ENCODE measurements around the gene SMYD3.
"Not testable (repeated sequence)": the region's sequence is repeated elsewhere in the genome, so short reads cannot be mapped to it uniquely, and the experiment has no call there.

Gene SMYD3

DNA sequence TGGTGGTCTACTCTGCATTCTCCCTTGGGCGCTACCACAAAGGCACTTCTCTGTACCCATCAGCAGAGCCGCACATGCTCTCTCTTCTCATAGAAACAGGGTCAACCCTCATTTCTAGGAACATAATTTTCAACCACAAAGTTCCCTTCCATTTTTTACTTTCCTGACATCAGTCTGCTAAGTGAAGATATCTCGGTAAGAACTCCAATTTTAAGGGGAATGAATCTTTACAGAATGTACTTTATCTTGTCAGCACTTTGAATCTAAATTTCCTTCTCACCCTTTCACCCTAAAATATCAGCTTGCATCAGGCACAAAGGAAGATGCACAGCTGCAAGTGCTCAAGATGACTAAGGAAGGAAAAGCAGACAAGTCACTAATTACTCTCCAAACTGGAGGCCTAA, 545.9 kb downstream of the SMYD3 start:
- in situ Hi-C loops (cut with HindIII; ENCODE audit: low pct_ligation_motif_present, low pct_unique_long_range_greater_than_20kb, low sequenced_read_pairs), result no loop called here
- no peak for DNase-seq

DNA sequence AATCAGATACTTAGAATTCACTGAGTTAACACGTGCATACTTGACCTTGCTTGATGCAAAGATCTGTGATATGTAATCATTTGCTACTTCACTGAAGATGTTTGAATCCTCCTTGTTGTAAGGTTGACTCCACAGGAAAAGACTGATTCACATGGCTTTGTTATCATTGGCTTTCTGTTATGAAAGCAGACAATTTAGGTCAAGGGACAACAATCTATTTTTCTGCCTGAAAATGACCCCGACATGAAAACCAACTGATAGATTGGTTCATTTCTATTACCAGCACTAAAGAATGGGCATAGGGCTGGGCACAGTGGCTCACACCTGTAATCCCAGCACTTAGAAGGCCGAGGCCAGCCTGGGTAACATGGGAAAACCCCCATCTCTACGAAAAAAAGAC, 546.9 kb downstream of the SMYD3 start:
- DNase-seq, result no peak
- in situ Hi-C loops (cut with HindIII; ENCODE audit: low pct_ligation_motif_present, low pct_unique_long_range_greater_than_20kb, low sequenced_read_pairs), result no loop called here

- DNase-seq, result no peak
- in situ Hi-C loops (cut with HindIII; ENCODE audit: low pct_ligation_motif_present, low pct_unique_long_range_greater_than_20kb, low sequenced_read_pairs), result no loop called here
Measured at GRCh38 chr1:245958016-245958415, 549.1 kb downstream of the SMYD3 start.

DNA sequence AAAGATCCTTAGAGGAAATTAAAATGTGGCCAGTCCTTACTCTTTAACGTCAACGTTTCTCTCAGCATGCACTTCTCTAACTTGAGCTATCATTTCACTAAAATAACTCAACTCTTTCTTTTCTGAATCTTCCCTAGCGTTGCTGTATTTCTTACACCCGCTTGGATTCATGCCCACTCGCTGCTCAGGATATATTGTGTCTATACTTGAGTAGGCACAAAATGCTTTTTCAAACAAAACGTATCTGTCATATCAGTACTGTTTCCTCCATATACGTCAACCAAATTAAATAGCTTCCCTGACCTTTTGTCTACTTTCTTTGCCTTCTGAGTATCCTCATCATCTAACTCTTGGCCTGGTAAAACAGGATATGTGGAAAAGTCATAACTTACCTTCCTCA, 549.7 kb downstream of the SMYD3 start:
- in situ Hi-C loops (cut with HindIII; ENCODE audit: low pct_ligation_motif_present, low pct_unique_long_range_greater_than_20kb, low sequenced_read_pairs), result no loop called here
- no peak for DNase-seq

DNA sequence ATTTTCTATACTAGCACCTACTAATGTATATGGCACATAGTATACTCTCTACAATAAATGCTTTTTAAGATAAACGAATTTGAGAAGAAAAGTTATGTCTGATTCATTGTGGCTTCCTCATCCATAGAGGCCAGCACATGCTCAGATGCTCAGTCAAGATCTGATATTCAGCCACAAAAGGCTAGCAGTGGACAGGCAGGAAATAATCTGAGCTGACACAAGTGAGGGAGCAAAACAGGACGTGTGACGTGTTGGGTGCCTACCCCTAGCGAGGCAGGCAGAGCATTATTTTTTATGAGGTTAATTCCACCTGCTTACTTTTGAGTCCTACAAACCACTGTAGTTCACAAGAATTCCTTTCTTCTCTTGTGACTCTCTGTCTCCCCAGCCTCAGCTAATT, 550.9 kb downstream of the SMYD3 start:
- no peak for DNase-seq
- in situ Hi-C loops (cut with HindIII; ENCODE audit: low pct_ligation_motif_present, low pct_unique_long_range_greater_than_20kb, low sequenced_read_pairs), result no loop called here

- in situ Hi-C loops (cut with HindIII; ENCODE audit: low pct_ligation_motif_present, low pct_unique_long_range_greater_than_20kb, low sequenced_read_pairs), result no loop called here
- DNase-seq, result peak; percentile 36
Measured at GRCh38 chr1:245953876-245954660, 553.0 kb downstream of the SMYD3 start.

DNA sequence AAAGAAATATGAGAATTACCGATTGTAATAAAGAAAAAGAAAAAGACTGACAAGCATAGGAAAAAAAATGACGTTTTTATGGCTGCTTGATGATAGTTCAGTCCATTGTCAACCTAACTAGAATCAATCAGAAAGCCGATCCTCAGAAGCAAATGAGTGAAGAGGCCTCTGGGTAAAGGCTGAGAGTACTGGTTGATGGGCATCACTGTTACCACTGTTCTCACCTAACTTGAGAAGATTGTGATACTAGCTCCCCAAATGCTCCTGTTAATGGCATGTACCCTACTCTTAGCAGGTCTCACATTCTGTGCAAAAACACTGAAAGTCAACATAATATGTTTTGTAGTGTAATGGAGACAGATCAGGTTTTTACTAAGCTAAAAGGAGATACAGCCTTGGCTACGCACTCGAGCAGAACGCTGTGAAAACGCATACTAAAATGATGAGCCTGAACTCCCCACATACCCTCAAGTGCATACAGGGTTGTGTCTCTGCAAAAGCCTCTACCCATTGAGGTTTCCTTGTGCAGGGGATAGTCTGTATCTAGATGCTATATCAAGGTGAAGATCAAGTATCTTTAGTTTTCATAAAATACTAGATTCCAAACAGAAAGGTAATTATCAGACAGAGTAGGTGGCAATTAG, 554.6 kb downstream of the SMYD3 start:
- no peak for DNase-seq
- in situ Hi-C loops (cut with HindIII; ENCODE audit: low pct_ligation_motif_present, low pct_unique_long_range_greater_than_20kb, low sequenced_read_pairs), result no loop called here

- no peak for DNase-seq
- in situ Hi-C loops (cut with HindIII; ENCODE audit: low pct_ligation_motif_present, low pct_unique_long_range_greater_than_20kb, low sequenced_read_pairs), result no loop called here
Measured at GRCh38 chr1:245948786-245949185, 558.3 kb downstream of the SMYD3 start.

DNA sequence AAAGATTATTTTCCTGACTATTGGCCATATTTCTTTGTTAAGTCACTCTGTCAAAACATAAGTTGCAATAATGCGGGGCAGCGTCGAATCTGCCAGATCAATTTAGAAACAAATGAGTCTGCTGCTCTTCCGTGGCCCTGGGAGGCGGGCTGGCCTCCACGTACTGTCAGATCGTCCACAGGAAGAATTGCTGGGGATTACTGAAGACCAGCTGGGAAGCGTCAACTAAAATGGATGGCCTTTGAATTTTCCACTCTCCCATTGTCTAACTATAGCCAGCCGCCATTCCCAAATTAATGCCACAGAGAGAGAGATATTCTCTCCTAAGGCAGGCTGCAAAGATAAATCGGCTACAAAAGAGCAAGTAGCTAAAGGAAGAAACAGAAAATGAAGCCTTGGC, 560.2 kb downstream of the SMYD3 start:
- in situ Hi-C loops (cut with HindIII; ENCODE audit: low pct_ligation_motif_present, low pct_unique_long_range_greater_than_20kb, low sequenced_read_pairs), result no loop called here
- DNase-seq, result no peak

- in situ Hi-C loops (cut with HindIII; ENCODE audit: low pct_ligation_motif_present, low pct_unique_long_range_greater_than_20kb, low sequenced_read_pairs); DNase-seq: not testable (repeated sequence)
Measured at GRCh38 chr1:245945136-245945535, 561.9 kb downstream of the SMYD3 start.

- no peak for DNase-seq
- in situ Hi-C loops (cut with HindIII; ENCODE audit: low pct_ligation_motif_present, low pct_unique_long_range_greater_than_20kb, low sequenced_read_pairs), result no loop called here
Measured at GRCh38 chr1:245942856-245943255, 564.2 kb downstream of the SMYD3 start.

GRCh38 chr1:245941771-245942170, 565.3 kb downstream of the SMYD3 start:
- in situ Hi-C loops (cut with HindIII; ENCODE audit: low pct_ligation_motif_present, low pct_unique_long_range_greater_than_20kb, low sequenced_read_pairs); DNase-seq: not testable (repeated sequence)

DNA sequence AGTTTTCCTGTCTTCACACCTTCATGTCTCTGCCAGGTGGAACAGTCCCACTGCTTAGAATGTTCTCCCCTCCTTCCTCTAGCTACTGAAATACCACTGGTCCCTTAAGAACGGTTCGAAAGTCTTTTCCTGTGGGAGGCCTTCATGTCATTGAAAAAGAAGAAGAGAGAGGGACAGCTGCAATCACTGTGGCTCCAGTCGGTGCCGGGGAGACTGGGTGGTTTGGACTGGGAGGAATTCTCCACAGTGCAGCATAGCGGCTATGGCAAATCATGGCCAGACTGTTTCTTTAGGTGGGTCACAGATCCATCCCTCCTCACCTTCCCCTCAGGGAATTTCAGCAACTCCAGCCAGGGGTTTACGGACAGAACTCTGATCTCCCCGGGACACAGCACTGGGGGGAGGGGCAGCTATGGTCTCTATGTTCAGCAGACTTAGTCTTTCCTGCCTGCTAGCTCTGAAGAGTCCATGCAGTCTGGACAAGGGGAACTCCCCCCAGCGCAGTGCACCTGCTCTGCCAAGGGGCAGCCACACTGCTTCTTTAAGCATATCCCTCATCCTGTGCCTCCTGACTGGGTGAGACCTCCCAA, 567.2 kb downstream of the SMYD3 start:
- DNase-seq, result no peak
- in situ Hi-C loops (cut with HindIII; ENCODE audit: low pct_ligation_motif_present, low pct_unique_long_range_greater_than_20kb, low sequenced_read_pairs), result no loop called here

GRCh38 chr1:245938046-245938435, 569.0 kb downstream of the SMYD3 start:
- in situ Hi-C loops (cut with HindIII; ENCODE audit: low pct_ligation_motif_present, low pct_unique_long_range_greater_than_20kb, low sequenced_read_pairs), result no loop called here
- DNase-seq, result no peak

GRCh38 chr1:245937316-245938045, 569.6 kb downstream of the SMYD3 start:
- in situ Hi-C loops (cut with HindIII; ENCODE audit: low pct_ligation_motif_present, low pct_unique_long_range_greater_than_20kb, low sequenced_read_pairs), result no loop called here
- no peak for DNase-seq

GRCh38 chr1:245934409-245934808, 572.7 kb downstream of the SMYD3 start:
- in situ Hi-C loops (cut with HindIII; ENCODE audit: low pct_ligation_motif_present, low pct_unique_long_range_greater_than_20kb, low sequenced_read_pairs), result no loop called here
- no peak for DNase-seq

DNA sequence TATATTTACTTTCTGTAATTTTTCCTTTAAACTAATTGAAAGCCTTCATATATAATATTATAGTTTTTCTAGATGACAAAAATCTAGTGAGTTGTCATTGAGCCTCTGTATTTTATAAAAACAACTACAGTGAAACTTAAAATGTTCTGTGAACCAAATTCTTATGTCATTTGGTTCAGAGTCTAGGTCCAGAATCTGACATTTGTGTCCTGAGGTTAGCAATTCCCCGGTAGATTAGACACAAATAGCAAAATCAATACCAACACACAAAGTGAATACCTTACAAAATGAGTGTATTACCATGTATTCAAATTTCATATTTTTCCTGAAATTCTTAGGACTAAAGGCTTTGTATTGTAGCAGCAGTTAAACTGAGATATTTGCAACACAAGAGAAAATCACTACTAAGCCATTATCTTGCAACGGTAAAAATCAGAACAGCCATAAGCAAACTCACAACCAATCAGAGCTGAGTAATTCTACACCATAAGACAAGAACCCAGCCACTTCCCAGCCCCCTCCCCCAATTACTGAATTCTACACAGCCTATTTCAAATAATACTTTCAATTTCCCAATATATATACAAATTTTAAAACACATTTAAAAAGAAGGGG, 573.5 kb downstream of the SMYD3 start:
- in situ Hi-C loops (cut with HindIII; ENCODE audit: low pct_ligation_motif_present, low pct_unique_long_range_greater_than_20kb, low sequenced_read_pairs), result no loop called here
- DNase-seq, result no peak

DNA sequence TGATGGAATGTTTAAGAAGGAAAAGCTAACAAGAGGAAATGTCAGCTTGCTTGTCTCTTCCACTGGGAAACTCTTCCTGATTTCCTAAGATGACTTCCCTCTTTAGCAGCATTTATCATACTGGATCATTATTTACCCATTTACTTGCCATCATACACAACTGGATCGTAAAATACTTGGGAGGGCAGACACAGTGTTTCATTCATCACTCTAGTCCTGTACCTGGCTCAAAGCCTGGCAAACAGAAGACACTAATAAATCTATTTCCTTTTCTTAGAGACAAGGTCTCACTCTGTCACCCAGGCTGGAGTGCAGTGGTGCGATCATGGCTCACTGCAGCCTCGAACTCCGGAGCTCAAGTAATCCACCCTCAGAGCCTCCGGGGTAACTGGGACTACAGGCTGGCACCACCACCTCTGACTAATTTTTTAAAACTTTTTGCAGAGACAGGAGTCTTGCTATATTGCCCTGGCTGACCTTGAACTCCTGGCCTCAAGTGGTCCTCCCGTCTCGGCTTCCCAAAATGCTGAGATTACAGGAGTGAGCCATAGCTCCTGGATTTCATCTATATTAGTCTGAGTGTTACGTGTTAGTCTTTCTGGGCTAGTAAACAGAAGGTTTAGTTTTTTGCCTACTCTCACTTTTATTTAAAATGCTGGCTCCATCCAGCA, 574.6 kb downstream of the SMYD3 start:
- no peak for DNase-seq
- in situ Hi-C loops (cut with HindIII; ENCODE audit: low pct_ligation_motif_present, low pct_unique_long_range_greater_than_20kb, low sequenced_read_pairs), result no loop called here

All from ACHN (cell line).